ENCODE results near the gene SELENOI.

SELENOI gene

DNA sequence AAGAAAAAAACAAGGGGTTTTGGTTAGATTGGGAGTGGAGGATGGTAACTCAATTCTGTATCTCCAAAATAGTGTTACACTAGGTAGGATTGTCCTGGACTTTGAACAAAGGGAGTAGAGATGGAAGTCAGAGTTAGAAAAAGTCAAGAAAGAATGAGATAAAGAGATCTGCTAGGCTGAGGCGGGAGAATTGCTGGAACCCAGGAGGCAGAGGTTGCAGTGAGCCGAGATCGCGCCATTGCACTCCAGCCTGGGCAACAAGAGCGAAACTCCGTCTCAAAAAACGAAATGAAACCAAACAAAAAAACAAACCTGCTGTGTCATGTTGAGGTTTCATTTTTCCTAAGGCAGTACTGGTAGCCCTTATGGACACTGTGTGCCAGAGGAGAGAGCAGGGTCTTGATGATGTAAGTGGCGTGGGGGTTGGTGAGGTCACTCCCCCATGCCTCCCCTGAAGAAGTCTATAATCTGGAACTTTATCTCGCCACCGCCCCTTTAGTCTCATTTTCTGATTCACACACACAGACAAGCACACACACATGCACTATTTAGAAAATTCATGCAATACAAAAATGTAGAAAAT lies 66.2 kb downstream of the SELENOI start:
- DNase-seq, result peak; percentile 66

GRCh38 chr2:26414311-26414710 lies 68.4 kb downstream of the SELENOI start:
- no peak for DNase-seq

- no peak for DNase-seq
These were observed 76.0 kb downstream of the SELENOI start for GRCh38 chr2:26421961-26422360.

DNA sequence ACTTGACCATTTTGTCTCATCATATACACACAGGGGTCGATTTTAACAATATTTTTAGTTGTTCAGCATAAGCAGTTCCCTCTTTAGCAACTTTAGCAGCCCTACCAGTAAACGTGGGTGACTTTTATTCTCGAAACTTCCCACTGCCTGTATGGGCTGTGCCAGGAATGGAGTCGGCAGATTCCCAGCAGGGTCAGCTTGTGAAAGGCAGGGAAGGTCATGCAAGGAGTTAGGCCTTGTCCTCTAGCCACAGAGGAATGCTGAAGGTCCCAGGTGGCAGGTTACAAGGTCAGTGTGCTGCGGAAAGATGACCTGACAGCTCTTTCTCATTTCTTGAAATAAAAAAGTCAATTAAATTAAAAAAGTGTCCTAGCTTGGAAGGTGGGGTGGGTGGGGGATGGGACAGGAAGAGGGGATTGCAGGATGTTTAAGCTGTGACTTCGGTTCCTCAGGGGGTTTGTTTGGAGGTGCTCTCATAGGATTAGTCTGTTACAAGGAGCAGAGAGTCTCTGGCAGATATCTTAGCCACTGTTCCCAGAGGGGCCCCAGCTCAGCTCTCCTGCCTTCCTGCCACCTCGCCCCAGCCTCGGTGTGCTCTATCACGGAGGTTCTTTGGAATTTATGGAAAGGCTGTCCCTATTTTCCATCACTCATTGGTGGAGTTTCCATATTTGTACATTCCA lies 77.1 kb downstream of the SELENOI start:
- no peak for DNase-seq

- DNase-seq, result no peak
These were observed 77.8 kb downstream of the SELENOI start for GRCh38 chr2:26423750-26424149.

DNA sequence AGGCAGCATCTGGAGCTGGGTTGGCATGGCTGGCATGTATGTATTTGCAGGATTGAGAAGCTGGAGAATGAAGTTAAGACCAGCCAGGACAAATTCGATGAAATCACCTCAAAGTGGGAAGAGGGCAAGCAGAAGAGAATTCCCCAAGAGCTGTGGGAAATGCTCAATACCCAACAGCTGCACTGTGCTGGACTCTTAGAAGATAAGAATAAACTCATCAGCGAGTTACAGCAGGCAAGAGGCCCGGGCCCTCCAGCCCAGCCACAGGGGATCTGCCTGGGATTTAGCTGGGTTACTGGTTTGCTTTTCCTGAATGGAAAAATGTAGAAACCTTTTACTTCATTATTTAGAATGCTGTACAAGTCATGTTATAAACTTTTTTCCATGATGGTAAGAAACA lies 78.3 kb downstream of the SELENOI start:
- DNase-seq, result no peak

GRCh38 chr2:26428846-26429245 lies 82.9 kb downstream of the SELENOI start:
- no peak for DNase-seq

- DNase-seq, result no peak
These were observed 84.0 kb downstream of the SELENOI start for GRCh38 chr2:26429779-26430578.

DNA sequence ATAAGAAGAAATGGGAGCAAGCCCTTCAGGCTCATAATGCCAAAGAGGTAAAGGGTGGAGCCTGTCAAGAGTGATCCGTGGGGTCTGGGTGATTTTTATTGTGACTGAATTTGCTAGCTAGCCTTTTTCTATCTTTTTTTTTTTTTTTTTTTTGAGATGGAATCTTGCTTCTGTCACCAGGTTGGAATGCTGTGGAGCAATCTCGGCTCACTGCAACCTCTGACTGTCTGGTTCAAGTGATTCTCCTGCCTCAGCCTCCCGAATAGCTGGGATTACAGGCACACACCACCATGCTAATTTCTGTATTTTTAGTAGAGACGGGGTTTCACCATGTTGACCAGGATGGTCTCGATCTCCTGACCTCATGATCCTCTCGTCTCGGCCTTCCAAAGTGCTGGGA lies 84.9 kb downstream of the SELENOI start:
- DNase-seq, result no peak

DNA sequence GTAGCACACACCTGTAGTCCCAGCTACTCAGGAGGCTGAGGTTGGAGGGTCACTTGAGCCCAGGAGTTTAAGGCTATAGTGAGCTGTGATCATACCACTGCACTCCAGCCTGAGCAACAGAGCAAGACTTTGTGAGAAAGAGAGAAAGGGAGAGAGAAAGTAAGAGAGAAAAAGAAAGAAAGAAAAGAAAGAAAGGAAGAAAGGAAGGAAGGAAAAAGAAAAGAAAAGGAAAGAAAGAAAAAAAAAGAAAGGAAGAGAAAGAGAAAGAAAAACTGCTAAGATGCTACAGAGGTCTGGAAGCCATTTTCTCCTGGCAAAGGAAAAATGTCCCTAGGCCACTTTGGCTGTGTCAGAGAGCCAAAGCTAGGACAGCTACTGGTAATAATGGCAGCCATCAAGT lies 86.4 kb downstream of the SELENOI start:
- no peak for DNase-seq

- no peak for DNase-seq
These were observed 86.9 kb downstream of the SELENOI start for GRCh38 chr2:26432859-26433258.

DNA sequence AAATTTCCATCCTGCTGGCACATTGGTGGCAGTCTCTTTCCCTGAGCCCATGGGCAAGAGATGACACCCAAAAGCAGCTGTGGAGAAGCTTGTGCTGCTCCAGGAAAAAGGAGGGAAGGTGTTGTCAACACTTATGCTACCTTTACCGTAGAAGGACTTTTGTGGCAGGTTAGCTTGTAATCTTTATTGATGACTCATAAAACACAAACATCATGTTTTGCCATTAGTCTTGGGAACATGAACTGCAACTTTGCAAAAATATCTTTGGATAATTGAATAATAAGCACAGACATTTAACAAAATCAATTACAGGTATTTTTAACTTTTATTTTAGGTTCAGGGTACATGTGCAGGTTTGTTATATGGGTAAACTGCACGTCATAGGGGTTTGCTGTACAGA lies 89.2 kb downstream of the SELENOI start:
- DNase-seq, result no peak

- DNase-seq, result no peak
These were observed 92.6 kb downstream of the SELENOI start for GRCh38 chr2:26438526-26438925.

GRCh38 chr2:26438926-26439325 lies 93.0 kb downstream of the SELENOI start:
- DNase-seq, result no peak

GRCh38 chr2:26442301-26442700 lies 96.4 kb downstream of the SELENOI start:
- no peak for DNase-seq

DNA sequence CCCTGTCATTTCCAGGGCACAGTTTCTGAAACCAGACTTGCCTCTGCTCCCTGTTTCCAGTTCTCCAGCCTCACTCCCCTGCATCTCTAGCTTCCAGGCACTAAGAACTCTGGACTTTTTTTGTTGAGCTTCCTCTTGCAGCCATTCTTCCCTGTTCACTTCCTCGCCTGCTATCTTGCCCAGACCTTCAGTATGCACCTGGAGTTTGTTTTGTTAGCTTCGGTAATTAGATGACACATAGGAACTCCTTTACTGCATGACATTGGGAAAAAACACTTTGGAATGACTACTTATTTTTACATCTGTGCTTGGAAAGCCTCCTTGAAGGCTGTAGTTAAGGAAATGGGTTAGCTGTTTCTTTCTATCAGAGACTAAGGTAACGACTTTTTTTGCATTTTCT lies 96.8 kb downstream of the SELENOI start:
- DNase-seq, result no peak

GRCh38 chr2:26444236-26444635 lies 98.3 kb downstream of the SELENOI start:
- no peak for DNase-seq
